ENCODE data around the gene BRIP1. TPM values are rescaled to one million over a fixed set of nuclear protein-coding genes. Genes with fewer than 3 reads are reported as not detected.

BRIP1 gene
- total and polyA plus RNA-seq, 10 of the 15 experiments (the other 5 are each of a cell fraction or from before 2014, with no cell fraction given): 4.0 to 24.2 (median 12.8) TPM

DNA sequence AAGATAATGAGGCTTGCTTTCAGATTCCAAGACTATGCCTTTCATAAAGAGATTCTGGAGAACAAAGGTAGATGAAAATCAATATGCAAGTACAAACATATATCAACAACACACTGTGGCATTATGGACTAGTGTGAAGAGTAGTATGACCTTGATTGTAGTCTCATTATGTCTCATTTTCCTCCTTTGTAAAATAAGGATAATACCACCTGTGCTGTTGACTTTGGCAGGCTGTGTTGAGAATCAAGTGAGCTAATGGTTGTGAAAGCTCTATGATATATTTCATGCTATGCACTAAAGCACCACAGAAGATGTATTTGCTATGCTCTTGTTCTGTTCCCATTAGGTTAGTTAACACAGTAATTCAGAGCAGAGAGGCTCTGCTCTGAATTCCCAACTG, 193.8 kb downstream of the BRIP1 start:
- intact Hi-C loops (cut with micrococcal nuclease; ENCODE audit: unreplicated experiment) (no loop called here), in situ Hi-C loops (cut with MboI) (no loop called here)
- ChIA-PET SMC1A (ENCODE audit: uncharacterized antibody, unreplicated experiment) (interaction anchor here (1.3 kb wide), 1 partner anchor 12 kb away, joined by 3 read pairs; no protein-coding TSS in a partner anchor), POLR2A (interaction anchor here (0.5 kb wide), 1 partner anchor 26 kb away, joined by 3 read pairs; no protein-coding TSS in a partner anchor), RAD21 (ENCODE audit: unreplicated experiment) (no interaction called here), CTCF (interaction anchor here (0.6 kb wide), 1 partner anchor 10 kb away, joined by 4 read pairs; no protein-coding TSS in a partner anchor)
- no peaks in the 10 kb centered on the region for H3K9me3 ChIP-seq (replicated peaks; ENCODE audit: control insufficient read depth, insufficient read depth, low read length)
- H3K4me3 ChIP-seq: no peak overlapping the region
- no peak overlapping the region for H3K27ac ChIP-seq (ENCODE audit: control insufficient read depth, insufficient read depth)
- ATAC-seq (no peak), FAIRE-seq (no peak), DNase-seq (ENCODE audit: low read depth, low spot score) (no peak)
- no peaks in the 10 kb centered on the region for H3K36me3 ChIP-seq (ENCODE audit: control insufficient read depth in 2 of 2, insufficient read depth in 2 of 2, low read length in 1 of 2)
- no peak overlapping the region for H3K9ac ChIP-seq (ENCODE audit: control insufficient read depth, insufficient read depth, low read length)
- no peak overlapping the region for H3K4me2 ChIP-seq (ENCODE audit: control insufficient read depth, insufficient read depth)
- H2AFZ ChIP-seq (ENCODE audit: control insufficient read depth, low read depth, low read length): no peak overlapping the region
- TF ChIP-seq SIN3A (IDR thresholded peaks at IDR 0.05; ENCODE audit: low read depth, low read length) (no peak), EP300 (IDR thresholded peaks at IDR 0.05; ENCODE audit: borderline replicate concordance in 1 of 2, control insufficient read depth in 1 of 2, low read depth in 2 of 2, low read length in 2 of 2) (no peak), ETV6 (conservative IDR thresholded peaks at IDR 0.05 in 1 of 2, IDR thresholded peaks at IDR 0.05 in 1 of 2; ENCODE audit: borderline replicate concordance in 1 of 2, low read depth in 1 of 2) (peak in 1 of 2 experiments; percentile 85; a peak in 1 of 4 replicates), KDM1A (IDR thresholded peaks at IDR 0.05; ENCODE audit: borderline replicate concordance) (no peak)
- TF ChIP-seq, protein P1, sequence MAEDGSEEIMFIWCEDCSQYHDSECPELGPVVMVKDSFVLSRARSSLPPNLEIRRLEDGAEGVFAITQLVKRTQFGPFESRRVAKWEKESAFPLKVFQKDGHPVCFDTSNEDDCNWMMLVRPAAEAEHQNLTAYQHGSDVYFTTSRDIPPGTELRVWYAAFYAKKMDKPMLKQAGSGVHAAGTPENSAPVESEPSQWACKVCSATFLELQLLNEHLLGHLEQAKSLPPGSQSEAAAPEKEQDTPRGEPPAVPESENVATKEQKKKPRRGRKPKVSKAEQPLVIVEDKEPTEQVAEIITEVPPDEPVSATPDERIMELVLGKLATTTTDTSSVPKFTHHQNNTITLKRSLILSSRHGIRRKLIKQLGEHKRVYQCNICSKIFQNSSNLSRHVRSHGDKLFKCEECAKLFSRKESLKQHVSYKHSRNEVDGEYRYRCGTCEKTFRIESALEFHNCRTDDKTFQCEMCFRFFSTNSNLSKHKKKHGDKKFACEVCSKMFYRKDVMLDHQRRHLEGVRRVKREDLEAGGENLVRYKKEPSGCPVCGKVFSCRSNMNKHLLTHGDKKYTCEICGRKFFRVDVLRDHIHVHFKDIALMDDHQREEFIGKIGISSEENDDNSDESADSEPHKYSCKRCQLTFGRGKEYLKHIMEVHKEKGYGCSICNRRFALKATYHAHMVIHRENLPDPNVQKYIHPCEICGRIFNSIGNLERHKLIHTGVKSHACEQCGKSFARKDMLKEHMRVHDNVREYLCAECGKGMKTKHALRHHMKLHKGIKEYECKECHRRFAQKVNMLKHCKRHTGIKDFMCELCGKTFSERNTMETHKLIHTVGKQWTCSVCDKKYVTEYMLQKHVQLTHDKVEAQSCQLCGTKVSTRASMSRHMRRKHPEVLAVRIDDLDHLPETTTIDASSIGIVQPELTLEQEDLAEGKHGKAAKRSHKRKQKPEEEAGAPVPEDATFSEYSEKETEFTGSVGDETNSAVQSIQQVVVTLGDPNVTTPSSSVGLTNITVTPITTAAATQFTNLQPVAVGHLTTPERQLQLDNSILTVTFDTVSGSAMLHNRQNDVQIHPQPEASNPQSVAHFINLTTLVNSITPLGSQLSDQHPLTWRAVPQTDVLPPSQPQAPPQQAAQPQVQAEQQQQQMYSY (CRISPR knock-in tag; IDR thresholded peaks at IDR 0.05): no peak
- TF ChIP-seq, protein P2, sequence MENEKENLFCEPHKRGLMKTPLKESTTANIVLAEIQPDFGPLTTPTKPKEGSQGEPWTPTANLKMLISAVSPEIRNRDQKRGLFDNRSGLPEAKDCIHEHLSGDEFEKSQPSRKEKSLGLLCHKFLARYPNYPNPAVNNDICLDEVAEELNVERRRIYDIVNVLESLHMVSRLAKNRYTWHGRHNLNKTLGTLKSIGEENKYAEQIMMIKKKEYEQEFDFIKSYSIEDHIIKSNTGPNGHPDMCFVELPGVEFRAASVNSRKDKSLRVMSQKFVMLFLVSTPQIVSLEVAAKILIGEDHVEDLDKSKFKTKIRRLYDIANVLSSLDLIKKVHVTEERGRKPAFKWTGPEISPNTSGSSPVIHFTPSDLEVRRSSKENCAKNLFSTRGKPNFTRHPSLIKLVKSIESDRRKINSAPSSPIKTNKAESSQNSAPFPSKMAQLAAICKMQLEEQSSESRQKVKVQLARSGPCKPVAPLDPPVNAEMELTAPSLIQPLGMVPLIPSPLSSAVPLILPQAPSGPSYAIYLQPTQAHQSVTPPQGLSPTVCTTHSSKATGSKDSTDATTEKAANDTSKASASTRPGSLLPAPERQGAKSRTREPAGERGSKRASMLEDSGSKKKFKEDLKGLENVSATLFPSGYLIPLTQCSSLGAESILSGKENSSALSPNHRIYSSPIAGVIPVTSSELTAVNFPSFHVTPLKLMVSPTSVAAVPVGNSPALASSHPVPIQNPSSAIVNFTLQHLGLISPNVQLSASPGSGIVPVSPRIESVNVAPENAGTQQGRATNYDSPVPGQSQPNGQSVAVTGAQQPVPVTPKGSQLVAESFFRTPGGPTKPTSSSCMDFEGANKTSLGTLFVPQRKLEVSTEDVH (IDR thresholded peaks at IDR 0.05; ENCODE audit: low read depth, partially characterized antibody): no peak
- TF ChIP-seq, protein P3, sequence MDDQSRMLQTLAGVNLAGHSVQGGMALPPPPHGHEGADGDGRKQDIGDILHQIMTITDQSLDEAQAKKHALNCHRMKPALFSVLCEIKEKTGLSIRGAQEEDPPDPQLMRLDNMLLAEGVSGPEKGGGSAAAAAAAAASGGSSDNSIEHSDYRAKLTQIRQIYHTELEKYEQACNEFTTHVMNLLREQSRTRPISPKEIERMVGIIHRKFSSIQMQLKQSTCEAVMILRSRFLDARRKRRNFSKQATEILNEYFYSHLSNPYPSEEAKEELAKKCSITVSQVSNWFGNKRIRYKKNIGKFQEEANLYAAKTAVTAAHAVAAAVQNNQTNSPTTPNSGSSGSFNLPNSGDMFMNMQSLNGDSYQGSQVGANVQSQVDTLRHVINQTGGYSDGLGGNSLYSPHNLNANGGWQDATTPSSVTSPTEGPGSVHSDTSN (IDR thresholded peaks at IDR 0.05; ENCODE audit: insufficient replicate concordance, low read depth, low read length): no peak
- TF ChIP-seq, protein P4, sequence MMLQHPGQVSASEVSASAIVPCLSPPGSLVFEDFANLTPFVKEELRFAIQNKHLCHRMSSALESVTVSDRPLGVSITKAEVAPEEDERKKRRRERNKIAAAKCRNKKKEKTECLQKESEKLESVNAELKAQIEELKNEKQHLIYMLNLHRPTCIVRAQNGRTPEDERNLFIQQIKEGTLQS (IDR thresholded peaks at IDR 0.05; ENCODE audit: borderline replicate concordance, extremely low read depth, low read depth, low read length): no peak
- no peaks in the 10 kb centered on the region for H4K20me1 ChIP-seq (ENCODE audit: control insufficient read depth, insufficient read depth)
- no peaks in the 10 kb centered on the region for H3K79me2 ChIP-seq (ENCODE audit: control insufficient read depth, insufficient read depth, low read length)
- H3K4me1 ChIP-seq (ENCODE audit: control insufficient read depth, insufficient read depth, low read length): no peaks in the 10 kb centered on the region; the same call in 1 of the 2 replicates
- H3K27me3 ChIP-seq (replicated peaks in 1 of 2; ENCODE audit: control insufficient read depth in 2 of 2, insufficient read depth in 2 of 2, low read length in 1 of 2): no peaks in the 10 kb centered on the region
- BruUV-seq (replicated peaks): no TSS peak
